ENCODE measurements around the gene ZCCHC8. TPM values are rescaled to one million over a fixed set of nuclear protein-coding genes. Genes with fewer than 3 reads are reported as not detected.
"Not testable (repeated sequence)": the region's sequence is repeated elsewhere in the genome, so short reads cannot be mapped to it uniquely, and the experiment has no call there.

ZCCHC8 gene
- polyA plus RNA-seq, 5 donors, result 41.5 to 60.1 (median 47.3) TPM

GRCh38 chr12:122513660-122514059, 12.9 kb upstream of the ZCCHC8 start:
- no peak for DNase-seq

DNA sequence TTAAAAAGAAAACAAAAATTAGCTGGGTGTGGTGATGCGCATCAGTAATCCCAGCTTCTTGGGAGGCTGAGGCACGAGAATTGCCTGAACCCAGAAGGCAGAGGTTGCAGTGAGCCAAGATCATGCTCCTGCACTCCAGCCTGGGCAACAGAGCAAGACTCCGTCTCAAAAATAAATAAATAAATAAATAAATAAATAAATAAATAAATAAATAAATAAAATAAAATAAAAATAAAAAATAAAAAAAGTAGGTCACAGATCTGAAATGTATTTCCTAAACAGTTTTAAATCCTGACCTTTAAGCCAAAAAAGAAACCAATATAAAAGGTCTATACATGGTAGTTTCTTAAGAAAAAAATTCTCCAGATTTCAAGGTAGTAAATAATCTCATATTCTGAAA, 12.3 kb upstream of the ZCCHC8 start:
- DNase-seq, result not testable (repeated sequence)

GRCh38 chr12:122508163-122508562, 7.4 kb upstream of the ZCCHC8 start:
- no peak for DNase-seq

DNA sequence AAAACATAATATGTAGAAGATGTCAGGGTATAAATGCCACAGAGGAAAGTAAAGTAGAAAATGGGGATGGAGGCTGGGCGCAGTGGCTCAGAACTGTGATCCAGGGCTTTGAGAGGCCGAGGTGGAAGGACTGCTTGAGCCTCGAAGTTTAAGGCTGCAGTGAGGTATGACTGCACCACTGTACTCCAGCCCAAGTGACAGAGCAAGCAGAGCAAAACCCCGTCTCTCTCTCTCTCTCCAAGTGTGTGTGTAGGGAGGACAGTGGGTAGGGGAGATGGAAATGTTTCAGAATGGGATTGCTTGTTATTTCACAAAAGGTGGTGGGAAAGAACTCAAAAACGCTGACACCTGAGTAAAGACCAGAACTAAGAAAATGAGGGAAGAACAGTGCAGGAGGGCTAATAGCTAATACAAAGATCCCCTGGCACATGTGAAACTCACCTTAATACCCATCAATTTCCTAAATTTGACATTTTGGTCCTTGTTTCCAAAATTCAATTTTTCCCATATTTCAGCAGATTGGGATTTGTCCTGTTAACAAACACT, 5.7 kb upstream of the ZCCHC8 start:
- DNase-seq, result no peak

DNA sequence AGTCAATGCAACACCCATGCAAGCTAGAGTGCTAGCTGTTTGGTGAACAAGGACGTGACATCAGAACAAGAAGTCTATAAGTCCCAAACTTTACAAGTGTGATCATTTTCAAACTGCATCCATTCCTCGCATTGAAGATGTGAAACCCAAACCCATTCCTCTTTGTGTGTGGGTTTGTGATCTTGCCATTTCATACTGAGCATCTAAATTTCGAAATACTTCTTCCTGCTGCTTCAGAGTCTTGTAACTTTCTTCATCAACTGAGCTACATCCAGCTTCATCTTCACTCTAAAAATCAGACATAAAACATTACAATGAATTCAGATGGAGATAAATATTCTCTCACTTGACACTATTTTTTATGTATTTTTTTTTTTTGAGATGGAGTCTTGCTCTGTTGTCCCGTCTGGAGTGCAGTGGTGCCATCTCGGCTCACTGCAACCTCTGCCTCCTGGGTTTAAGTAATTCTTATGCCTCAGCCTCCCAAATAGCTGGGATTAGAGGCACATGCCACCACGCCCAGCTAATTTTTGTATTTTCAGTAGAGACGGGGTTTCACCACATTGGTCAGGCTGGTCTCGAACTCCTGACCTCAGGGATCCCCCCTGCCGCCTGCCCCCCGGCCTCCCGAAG, 4.8 kb upstream of the ZCCHC8 start:
- DNase-seq, result no peak

GRCh38 chr12:122503783-122504590, 3.3 kb upstream of the ZCCHC8 start:
- no peak for DNase-seq

- no peak for DNase-seq
These were observed 2.5 kb upstream of the ZCCHC8 start for GRCh38 chr12:122503147-122503751.

DNA sequence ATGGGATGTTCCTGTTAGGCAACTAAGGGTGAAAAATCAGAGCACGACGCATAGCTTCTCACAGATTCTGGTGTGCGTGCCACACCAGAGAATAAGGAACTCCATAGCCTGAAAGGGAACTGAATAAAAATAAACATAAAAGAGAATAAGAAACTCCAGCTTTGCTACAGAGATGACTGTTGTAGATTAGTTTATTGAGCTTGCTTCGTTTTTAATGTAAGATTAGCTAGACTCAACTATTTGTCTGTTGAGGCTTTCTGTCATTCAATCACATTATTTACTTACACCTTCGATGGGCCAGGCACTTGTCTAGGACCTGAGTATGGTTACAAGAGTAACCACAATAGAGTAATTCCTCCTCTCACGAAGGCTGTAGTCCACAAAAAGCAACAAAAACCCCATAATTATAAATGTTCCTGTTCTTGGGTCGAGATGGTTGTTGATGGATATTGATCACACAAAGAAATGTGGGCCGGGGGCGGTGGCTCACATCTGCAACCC, 807 bp upstream of the ZCCHC8 start:
- no peak for DNase-seq

DNA sequence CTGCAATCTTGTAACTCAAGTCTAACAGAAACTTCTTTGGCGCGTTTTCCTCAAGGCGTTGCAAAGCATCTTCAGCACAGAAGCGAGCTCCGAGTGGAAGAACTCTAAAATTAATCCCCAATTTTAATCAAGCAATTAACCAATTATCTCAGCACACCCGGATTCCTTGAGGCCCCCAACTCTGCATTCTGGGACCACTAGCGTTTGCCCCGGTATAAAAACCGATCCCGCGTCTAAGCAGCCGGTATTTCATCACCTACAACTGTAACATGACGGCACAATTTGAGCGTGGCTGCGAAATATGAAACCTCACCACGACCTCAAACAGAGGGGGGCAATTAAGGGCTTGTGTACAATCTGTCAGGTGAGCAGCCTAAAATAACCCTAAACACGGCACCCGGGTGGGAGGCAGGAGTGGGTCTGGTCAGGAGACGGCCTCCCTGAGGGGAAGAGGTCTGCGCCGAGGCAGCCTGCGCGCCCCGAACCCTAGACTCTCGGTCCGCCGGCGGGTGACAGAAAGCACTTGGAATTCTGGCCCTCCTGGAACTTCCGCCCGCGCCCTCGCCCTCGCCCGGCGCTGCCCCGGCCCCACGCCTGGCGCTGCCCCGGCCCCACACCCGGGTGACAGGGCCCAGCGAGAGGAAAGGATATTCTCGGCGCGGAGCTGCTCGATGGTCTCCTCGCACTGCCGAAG, 594 bp downstream of the ZCCHC8 start:
- peak; percentile 67 to 73 for DNase-seq

DNA sequence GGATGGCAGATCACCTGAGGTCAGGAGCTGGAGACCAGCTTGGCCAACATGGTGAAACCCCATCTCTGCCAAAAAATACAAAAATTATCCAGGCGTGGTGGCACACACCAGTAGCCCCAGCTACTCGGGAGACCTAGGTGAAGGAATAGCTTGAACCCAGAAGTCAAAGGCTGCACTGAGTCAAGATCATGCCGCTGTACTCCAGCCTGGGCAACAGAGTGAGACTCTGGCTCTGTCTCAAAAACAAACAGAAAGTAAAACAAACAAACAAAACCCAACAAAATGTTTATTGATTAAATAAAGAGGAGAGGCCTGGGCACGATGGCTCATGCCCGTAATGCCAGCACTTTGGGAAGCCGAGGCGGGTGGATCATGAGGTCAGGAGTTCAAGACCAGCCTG, 5.5 kb downstream of the ZCCHC8 start:
- no peak for DNase-seq

DNA sequence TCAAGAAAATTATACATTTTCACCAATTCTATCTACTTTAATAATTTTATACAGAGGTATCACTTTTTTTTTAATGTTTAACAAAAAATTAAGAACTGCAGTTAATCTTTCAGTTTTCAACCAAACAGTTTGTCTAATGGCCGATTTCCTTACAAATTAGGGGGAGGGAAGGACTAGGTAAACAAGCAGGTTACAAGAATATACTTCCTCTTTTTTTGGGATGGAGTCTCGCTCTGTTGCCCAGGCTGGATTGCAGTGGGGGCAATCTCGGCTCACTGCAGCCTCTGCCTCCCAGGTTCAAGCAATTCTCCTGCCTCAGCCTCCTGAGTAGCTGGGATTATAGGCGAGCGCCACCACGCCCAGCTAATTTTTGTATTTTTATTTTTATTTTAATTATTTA, 7.5 kb downstream of the ZCCHC8 start:
- DNase-seq, result not testable (repeated sequence)

DNA sequence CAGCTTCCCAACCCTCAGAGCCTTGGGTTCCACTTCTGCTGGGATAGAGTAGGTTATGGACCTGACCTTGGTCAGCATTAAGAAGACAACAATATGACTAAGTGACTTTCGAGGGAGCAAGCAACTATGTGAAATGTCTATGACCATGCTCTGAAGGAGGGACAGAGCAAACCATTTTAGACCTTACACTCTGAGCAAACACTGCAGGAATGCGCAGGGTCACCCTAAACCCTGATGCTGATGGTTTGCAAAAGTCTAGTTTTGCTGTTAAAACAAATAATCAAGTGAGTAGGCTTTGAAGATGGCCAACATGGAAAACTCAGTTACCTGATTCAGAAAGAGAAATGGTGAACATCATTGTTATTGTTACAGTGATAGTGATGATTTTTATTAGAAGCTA, 8.7 kb downstream of the ZCCHC8 start:
- DNase-seq, result no peak

GRCh38 chr12:122489038-122489437, 11.7 kb downstream of the ZCCHC8 start:
- DNase-seq, result no peak

GRCh38 chr12:122487807-122488206, 12.9 kb downstream of the ZCCHC8 start:
- DNase-seq, result not testable (repeated sequence)

GRCh38 chr12:122486805-122487426, 13.8 kb downstream of the ZCCHC8 start:
- DNase-seq, result no peak

- DNase-seq, result not testable (repeated sequence)
These were observed 14.4 kb downstream of the ZCCHC8 start for GRCh38 chr12:122486360-122486759.

- DNase-seq, result not testable (repeated sequence)
These were observed 16.3 kb downstream of the ZCCHC8 start for GRCh38 chr12:122484385-122484784.

- DNase-seq, result no peak
These were observed 16.8 kb downstream of the ZCCHC8 start for GRCh38 chr12:122483969-122484368.

DNA sequence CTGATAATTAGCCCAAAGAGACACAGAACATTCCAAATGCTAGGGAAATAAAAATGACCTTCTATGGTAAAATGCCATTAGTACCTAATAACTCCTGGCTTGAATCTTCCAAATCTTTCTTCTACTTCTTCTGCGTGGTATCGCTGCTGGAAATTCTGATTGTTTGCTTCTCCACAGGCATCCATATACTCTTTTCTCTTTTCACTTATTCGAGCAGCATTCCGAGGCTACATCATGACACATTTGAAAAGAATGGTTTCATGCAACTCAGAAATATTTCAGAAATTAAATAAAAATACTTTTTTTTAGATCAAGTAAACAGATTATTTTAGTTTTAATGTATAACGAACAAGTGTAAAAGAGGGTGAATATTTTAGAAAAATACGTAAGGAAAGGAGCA, 18.9 kb downstream of the ZCCHC8 start:
- DNase-seq, result no peak

- no peak for DNase-seq
These were observed 20.0 kb downstream of the ZCCHC8 start for GRCh38 chr12:122480753-122481152.

DNA sequence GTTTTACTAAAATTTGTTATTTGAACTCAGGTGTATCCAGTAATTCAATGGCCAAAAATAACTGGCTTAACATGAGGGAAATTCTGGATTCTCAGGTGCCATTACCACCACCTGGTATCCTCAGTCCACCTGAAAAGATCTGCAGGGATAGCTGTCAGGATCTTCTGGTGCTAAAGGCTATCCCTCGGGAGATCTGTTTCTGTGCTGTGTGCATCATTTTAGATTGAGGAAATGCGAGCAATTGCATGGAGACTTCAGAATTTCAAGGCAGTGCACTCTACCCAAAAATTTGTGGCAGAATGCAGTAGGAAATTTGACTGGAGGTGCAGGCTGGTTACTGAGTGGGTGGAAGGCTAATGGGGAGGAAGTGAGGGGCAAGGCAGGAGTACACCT, 26.4 kb downstream of the ZCCHC8 start:
- no peak for DNase-seq

All from right lung (tissue), 5 donors.